Upper lobe of right lung (tissue), 1 donor: Measurements from ENCODE around the gene CHCHD6. TPM values are rescaled to one million over a fixed set of nuclear protein-coding genes. Genes with fewer than 3 reads are reported as not detected.

ENCODE experiments used
- ATAC-seq: fragments of 200-7000 bp; cut with Tn5 transposase; one replicate; pipeline ENCODE4 v1.9.1; 2020; ENCODE audit warnings: mild to moderate bottlenecking, moderate library complexity
- DNase-seq: peaks from one replicate; pipeline ENCODE4 v3.0.0-alpha.2; 2020
- H3K27ac ChIP-seq: fragments of 200-600 bp; one replicate; pipeline ENCODE4 v1.8.0; 2022
- H3K27me3 ChIP-seq: fragments of 200-600 bp; one replicate; pipeline ENCODE4 v1.8.0; 2022; ENCODE audit warnings: mild to moderate bottlenecking
- H3K36me3 ChIP-seq: fragments of 200-600 bp; one replicate; pipeline ENCODE4 v1.8.0; 2022
- H3K4me1 ChIP-seq: fragments of 200-600 bp; one replicate; pipeline ENCODE4 v1.8.0; 2022
- H3K4me3 ChIP-seq: fragments of 200-600 bp; one replicate; pipeline ENCODE4 v1.8.0; 2022; ENCODE audit warnings: mild to moderate bottlenecking
- H3K9me3 ChIP-seq: fragments of 200-600 bp; one replicate; pipeline ENCODE4 v1.8.0; 2022
- CTCF ChIP-seq: fragments of 200-600 bp; IDR thresholded peaks from one replicate; pipeline ENCODE4 v1.8.0; 2022; ENCODE audit warnings: antibody characterized with exemption
- intact Hi-C: fragments of 100-400 bp; cut with DNase I; formaldehyde crosslinking; loops from one replicate; pipeline ENCODE4 v1.11.0; 2022
- total RNA-seq: library from RNA; stranded (reverse); fragmentation: NEBNext Ultra II Directional; extraction: Animal tissue kit (Norgen Biotek cat#: 25700); gene quantifications from one replicate; pipeline ENCODE4 v1.2.1, GENCODE V29; 2021
- donor health status: DM: no; HTN: yes; CAD: no; lungs with severe emphysema.

The CHCHD6 gene
- total RNA-seq, 1 donor from 2014 or later = 17.1 TPM

- H3K4me1 ChIP-seq = peaks cover 6% of the 10 kb centered on the region
- no peaks in the 10 kb centered on the region for H3K9me3 ChIP-seq
- no peak overlapping the region for H3K27ac ChIP-seq
- ATAC-seq = no peak
- no peaks in the 10 kb centered on the region for H3K36me3 ChIP-seq
- no peak for TF ChIP-seq CTCF
- intact Hi-C loops = no loop called here
- DNase-seq = no peak
- H3K4me3 ChIP-seq = peak overlapping the region; percentile 80
- no peaks in the 10 kb centered on the region for H3K27me3 ChIP-seq
Measured at GRCh38 chr3:126704494-126705214, 614 bp downstream of the CHCHD6 start.

GRCh38 chr3:126706631-126707030 is 2.6 kb downstream of the CHCHD6 start:
- H3K36me3 ChIP-seq = no peaks in the 10 kb centered on the region
- H3K4me3 ChIP-seq = no peak overlapping the region
- no peak for TF ChIP-seq CTCF
- H3K4me1 ChIP-seq = peaks cover 6% of the 10 kb centered on the region
- H3K27me3 ChIP-seq = no peaks in the 10 kb centered on the region
- intact Hi-C loops = no loop called here
- ATAC-seq (no peak), DNase-seq (no peak)
- H3K27ac ChIP-seq = no peak overlapping the region
- no peaks in the 10 kb centered on the region for H3K9me3 ChIP-seq

GRCh38 chr3:126711121-126711760 is 7.2 kb downstream of the CHCHD6 start:
- DNase-seq = no peak
- intact Hi-C loops = no loop called here
- no peaks in the 10 kb centered on the region for H3K36me3 ChIP-seq
- H3K4me1 ChIP-seq = no peaks in the 10 kb centered on the region
- no peak overlapping the region for H3K4me3 ChIP-seq
- TF ChIP-seq CTCF = no peak
- no peak overlapping the region for H3K27ac ChIP-seq
- no peak for ATAC-seq
- H3K9me3 ChIP-seq = no peaks in the 10 kb centered on the region
- H3K27me3 ChIP-seq = no peaks in the 10 kb centered on the region

GRCh38 chr3:126713199-126713598 is 9.2 kb downstream of the CHCHD6 start:
- no peaks in the 10 kb centered on the region for H3K4me1 ChIP-seq
- no peak for TF ChIP-seq CTCF
- DNase-seq = no peak
- H3K4me3 ChIP-seq = no peak overlapping the region
- intact Hi-C loops = no loop called here
- H3K27ac ChIP-seq = no peak overlapping the region
- H3K27me3 ChIP-seq = no peaks in the 10 kb centered on the region
- H3K9me3 ChIP-seq = no peaks in the 10 kb centered on the region
- no peaks in the 10 kb centered on the region for H3K36me3 ChIP-seq
- ATAC-seq = no peak

- Histone ChIP-seq H3K27ac (no peak overlapping the region), H3K36me3 (no peaks in the 10 kb centered on the region), H3K27me3 (no peaks in the 10 kb centered on the region), H3K9me3 (no peaks in the 10 kb centered on the region), H3K4me3 (no peak overlapping the region), H3K4me1 (no peaks in the 10 kb centered on the region)
- TF ChIP-seq CTCF = no peak
- intact Hi-C loops = no loop called here
- ATAC-seq = no peak
- DNase-seq = no peak
Measured at GRCh38 chr3:126714276-126714900, 10.3 kb downstream of the CHCHD6 start.
